H9 (cell line): ENCODE data around the gene GATA5. TPM values are rescaled to one million over a fixed set of nuclear protein-coding genes. Genes with fewer than 3 reads are reported as not detected.

ENCODE experiments used
- DNase-seq: peaks from one replicate; pipeline ENCODE4 v3.0.0-alpha.2; 2017
- H2AFZ ChIP-seq: one replicate; pipeline ENCODE4 v1.6.1; 2013; ENCODE audit warnings: mild to moderate bottlenecking, low read length, control low read depth, moderate library complexity
- H2AK5ac ChIP-seq: 2 replicates; pipeline ENCODE4 v1.6.1; 2013; ENCODE audit warnings: low read length, control low read depth, mixed read lengths; ENCODE audit not compliant: insufficient read length
- H2BK120ac ChIP-seq: one replicate; pipeline ENCODE4 v1.6.1; 2013; ENCODE audit warnings: low read depth, mild to moderate bottlenecking, low read length, control low read depth, inconsistent platforms; ENCODE audit not compliant: poor library complexity, severe bottlenecking
- H2BK12ac ChIP-seq: 2 replicates; pipeline ENCODE4 v1.6.1; 2013; ENCODE audit warnings: low read length, control low read depth, mixed read lengths, low read depth; ENCODE audit not compliant: insufficient read length
- H2BK15ac ChIP-seq: 2 replicates; pipeline ENCODE4 v1.6.1; 2013; ENCODE audit warnings: low read depth, low read length, control low read depth
- H2BK20ac ChIP-seq: one replicate; pipeline ENCODE4 v1.6.1; 2013; ENCODE audit warnings: low read depth, mild to moderate bottlenecking, low read length, control low read depth, inconsistent platforms; ENCODE audit not compliant: poor library complexity, severe bottlenecking
- H2BK5ac ChIP-seq: 2 replicates; pipeline ENCODE4 v1.6.1; 2013; ENCODE audit warnings: low read length, control low read depth, mixed read lengths; ENCODE audit not compliant: insufficient read length
- H3K14ac ChIP-seq: 2 replicates; pipeline ENCODE4 v1.6.1; 2013; ENCODE audit warnings: low read length, control low read depth; ENCODE audit not compliant: insufficient read depth
- H3K18ac ChIP-seq: 2 replicates; pipeline ENCODE4 v1.6.1; 2013; ENCODE audit warnings: low read depth, mild to moderate bottlenecking, mixed read lengths, low read length, control low read depth; ENCODE audit not compliant: insufficient read length
- H3K23ac ChIP-seq: 2 replicates; pipeline ENCODE4 v1.6.1; 2013; ENCODE audit warnings: low read length, control low read depth, mixed read lengths, low read depth; ENCODE audit not compliant: insufficient read length
- H3K23me2 ChIP-seq: 2 replicates; pipeline ENCODE4 v1.6.1; 2013; ENCODE audit warnings: low read depth, mild to moderate bottlenecking, mixed read lengths, low read length, control low read depth; ENCODE audit not compliant: insufficient read length, poor library complexity, severe bottlenecking
- H3K27ac ChIP-seq: 2 replicates; pipeline ENCODE4 v1.5.1; 2013; ENCODE audit warnings: low read length, control low read depth, mixed read lengths, low read depth; ENCODE audit not compliant: insufficient read length
- H3K27me3 ChIP-seq: 2 replicates; pipeline ENCODE4 v1.6.1; 2013; ENCODE audit warnings: low read length, control low read depth, inconsistent platforms; ENCODE audit not compliant: insufficient read depth
- H3K4ac ChIP-seq: 2 replicates; pipeline ENCODE4 v1.6.1; 2013; ENCODE audit warnings: low read depth, mild to moderate bottlenecking, control low read depth, inconsistent platforms, low read length, moderate library complexity
- H3K4me1 ChIP-seq: 2 replicates; pipeline ENCODE4 v1.6.1; 2013; ENCODE audit warnings: low read length, control low read depth, inconsistent platforms; ENCODE audit not compliant: insufficient read depth
- H3K4me2 ChIP-seq: 2 replicates; pipeline ENCODE4 v1.6.1; 2013; ENCODE audit warnings: low read length, control low read depth, mixed read lengths; ENCODE audit not compliant: insufficient read length, insufficient read depth
- H3K56ac ChIP-seq: 2 replicates; pipeline ENCODE4 v1.6.1; 2013; ENCODE audit warnings: low read depth, mild to moderate bottlenecking, mixed read lengths, low read length, control low read depth; ENCODE audit not compliant: insufficient read length
- H3K79me1 ChIP-seq: 2 replicates; pipeline ENCODE4 v1.6.1; 2013; ENCODE audit warnings: low read depth, mild to moderate bottlenecking, moderate library complexity, low read length, control low read depth, inconsistent platforms; ENCODE audit not compliant: insufficient read depth, poor library complexity, severe bottlenecking
- H3K79me2 ChIP-seq: 2 replicates; pipeline ENCODE4 v1.6.1; 2013; ENCODE audit warnings: low read length, control low read depth, inconsistent platforms; ENCODE audit not compliant: insufficient read depth
- H3K9ac ChIP-seq: 2 replicates; pipeline ENCODE4 v1.6.1; 2013; ENCODE audit warnings: low read length, control low read depth, mixed read lengths; ENCODE audit not compliant: insufficient read length; ENCODE audit errors: extremely low read depth
- H3K9me3 ChIP-seq: one replicate; pipeline ENCODE4 v1.6.1; 2013; ENCODE audit warnings: low read depth, low read length, inconsistent platforms; ENCODE audit not compliant: control insufficient read depth
- H3T11ph ChIP-seq: one replicate; pipeline ENCODE4 v1.6.1; 2013; ENCODE audit warnings: mild to moderate bottlenecking, low read length, control low read depth, inconsistent platforms
- H4K20me1 ChIP-seq: one replicate; pipeline ENCODE4 v1.6.1; 2013; ENCODE audit not compliant: control insufficient read depth, insufficient read length, insufficient read depth
- H4K5ac ChIP-seq: 2 replicates; pipeline ENCODE4 v1.6.1; 2013; ENCODE audit warnings: low read depth, mild to moderate bottlenecking, mixed read lengths, low read length, control low read depth; ENCODE audit not compliant: insufficient read length
- H4K8ac ChIP-seq: replicated peaks from 2 replicates; pipeline ENCODE4 v1.6.1; 2013; ENCODE audit warnings: low read length, control low read depth, mixed read lengths, low read depth; ENCODE audit not compliant: insufficient read length
- H4K91ac ChIP-seq: 2 replicates; pipeline ENCODE4 v1.6.1; 2013; ENCODE audit warnings: low read depth, mild to moderate bottlenecking, moderate library complexity, mixed read lengths, low read length, control low read depth; ENCODE audit not compliant: insufficient read length
- H3K27ac Mint-ChIP-seq, 3 experiments: 2 replicates in 2 of 3; 3 replicates in 1 of 3; pipeline ENCODE4 v1.8.0; 2020 to 2021; ENCODE audit warnings: mixed read lengths in 3 of 3, mild to moderate bottlenecking in 1 of 3, moderate library complexity in 1 of 3
- H3K27me3 Mint-ChIP-seq: 2 replicates; pipeline ENCODE4 v1.8.0; 2021; ENCODE audit warnings: low read depth, mild to moderate bottlenecking, moderate library complexity, mixed read lengths
- H3K36me3 Mint-ChIP-seq, 3 experiments: 2 replicates in 2 of 3; 3 replicates in 1 of 3; pipeline ENCODE4 v1.8.0; 2020 to 2021; ENCODE audit warnings: low read depth in 3 of 3, mixed read lengths in 3 of 3; ENCODE audit not compliant: insufficient read depth in 1 of 3
- H3K4me1 Mint-ChIP-seq, 2 experiments: 2 replicates each; pipeline ENCODE4 v1.8.0; 2020; ENCODE audit warnings: mixed read lengths in 2 of 2
- H3K4me3 Mint-ChIP-seq, 2 experiments: 2 replicates in 1 of 2; 3 replicates in 1 of 2; pipeline ENCODE4 v1.8.0; 2020 to 2021; ENCODE audit warnings: mild to moderate bottlenecking in 2 of 2, mixed read lengths in 2 of 2, moderate library complexity in 1 of 2
- H3K9me3 Mint-ChIP-seq, 2 experiments: 2 replicates in 1 of 2; 3 replicates in 1 of 2; pipeline ENCODE4 v1.8.0; 2020; ENCODE audit warnings: mild to moderate bottlenecking in 2 of 2, mixed read lengths in 2 of 2, moderate library complexity in 1 of 2
- CTCF ChIP-seq: fragments of 200-600 bp; sonication (generic); conservative IDR thresholded peaks from 3 replicates; pipeline ENCODE4 v1.8.0; 2021; ENCODE audit warnings: antibody characterized with exemption, mild to moderate bottlenecking
- WGBS: extraction: QIAGEN DNeasy Blood & Tissue Kit; methylation state at CpG from one replicate; pipeline ENCODE4 v1.1.7; 2013; ENCODE audit warnings: missing lambda C conversion rate, low lambda C conversion rate, mixed read lengths; ENCODE audit not compliant: insufficient read length; ENCODE audit errors: extremely low coverage; 5-methylcytosine and 5-hydroxymethylcytosine counted together
- total RNA-seq: library from RNA; stranded (reverse); gene quantifications from 2 replicates; pipeline ENCODE4 v1.2.1, GENCODE V29; 2021

The GATA5 gene
- total RNA-seq, 1 experiment from 2014 or later: 0.24 TPM

GRCh38 chr20:62483613-62484458 lies 8.0 kb upstream of the GATA5 start:
- H2BK20ac ChIP-seq: no peak overlapping the region
- no peak overlapping the region for H3K56ac ChIP-seq
- H3K27me3 ChIP-seq: peaks cover 35% of the 10 kb centered on the region; the same call in 1 of the 2 replicates
- WGBS: no CpG with 5 or more reads among the region's 25 CpGs
- no peaks in the 10 kb centered on the region for H3K79me2 ChIP-seq
- H4K5ac ChIP-seq: no peak overlapping the region
- peaks cover 67% of the 10 kb centered on the region for H3K27me3 Mint-ChIP-seq
- H3K4me2 ChIP-seq: no peak overlapping the region
- H2AFZ ChIP-seq: no peak overlapping the region
- DNase-seq: no peak
- no peak overlapping the region for H3K9ac ChIP-seq
- H2AK5ac ChIP-seq: no peak overlapping the region
- no peak overlapping the region for H2BK12ac ChIP-seq
- no peak overlapping the region for H2BK120ac ChIP-seq
- H3K4me1 ChIP-seq: no peaks in the 10 kb centered on the region; the same call in 1 of the 2 replicates
- H3K23me2 ChIP-seq: no peaks in the 10 kb centered on the region
- H3K9me3 Mint-ChIP-seq: no peaks in the 10 kb centered on the region
- H4K8ac ChIP-seq: no peak overlapping the region
- H3K4me3 Mint-ChIP-seq: no peak overlapping the region
- no peaks in the 10 kb centered on the region for H4K20me1 ChIP-seq
- H3K14ac ChIP-seq: no peak overlapping the region; the same call in 1 of the 2 replicates
- no peak overlapping the region for H3K4ac ChIP-seq
- no peak overlapping the region for H3T11ph ChIP-seq
- H3K9me3 ChIP-seq: no peaks in the 10 kb centered on the region
- no peak overlapping the region for H2BK15ac ChIP-seq
- H3K27ac Mint-ChIP-seq: no peak overlapping the region
- TF ChIP-seq CTCF: no peak
- H2BK5ac ChIP-seq: no peak overlapping the region
- H3K36me3 Mint-ChIP-seq: no peaks in the 10 kb centered on the region
- no peak overlapping the region for H3K27ac ChIP-seq
- no peak overlapping the region for H4K91ac ChIP-seq
- no peak overlapping the region for H3K23ac ChIP-seq
- H3K79me1 ChIP-seq: no peaks in the 10 kb centered on the region
- H3K4me1 Mint-ChIP-seq: peaks cover 15 to 48% of the 10 kb centered on the region in 2 experiments
- H3K18ac ChIP-seq: no peak overlapping the region
